HG02981 (cell line): ENCODE measurements around the gene TTC29.
"Not testable (repeated sequence)": the region's sequence is repeated elsewhere in the genome, so short reads cannot be mapped to it uniquely, and the experiment has no call there.

Experiments used
- ATAC-seq: cut with Tn5 transposase; IDR thresholded peaks from one replicate; pipeline ENCODE4 v1.9.1; 2021; ENCODE audit warnings: mild to moderate bottlenecking, moderate library complexity; ENCODE audit not compliant: unreplicated experiment

The TTC29 gene

DNA sequence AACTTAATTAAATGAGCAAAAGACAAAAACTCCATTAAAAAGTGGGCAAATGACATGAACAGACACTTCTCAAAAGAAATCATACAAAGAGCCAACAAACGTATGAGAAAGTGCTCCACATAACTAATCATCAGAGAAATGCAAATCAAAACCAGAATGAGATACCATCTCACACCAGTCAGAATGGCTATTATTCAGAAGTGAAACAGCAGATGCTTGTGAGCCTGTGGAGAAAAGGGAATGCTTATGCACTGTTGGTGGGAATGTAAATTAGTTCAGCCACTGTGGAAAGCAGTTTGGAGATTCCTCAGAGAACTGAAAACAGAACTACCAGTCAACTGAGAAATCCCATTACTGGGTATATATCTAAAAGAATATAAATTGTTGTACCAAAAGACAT is 222.1 kb downstream of the TTC29 start:
- ATAC-seq: not testable (repeated sequence)

DNA sequence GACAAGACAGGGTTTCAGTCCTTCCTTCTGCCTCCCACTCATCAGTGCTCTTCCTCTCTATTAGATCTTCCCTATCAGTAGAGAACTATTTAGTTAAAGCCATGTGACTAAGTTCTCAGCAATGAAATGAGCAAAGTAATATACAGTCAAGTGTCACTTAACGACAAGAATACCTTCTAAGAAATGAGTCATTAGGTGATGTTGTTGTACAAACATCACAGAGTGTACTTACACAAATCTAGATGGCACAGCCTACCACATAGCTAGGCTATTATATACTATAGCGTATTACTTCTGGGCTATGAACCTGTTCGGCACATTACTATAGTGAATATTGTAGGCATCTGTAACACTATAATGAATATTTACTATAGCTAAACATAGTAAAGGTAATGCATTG is 235.7 kb downstream of the TTC29 start:
- ATAC-seq: no peak

DNA sequence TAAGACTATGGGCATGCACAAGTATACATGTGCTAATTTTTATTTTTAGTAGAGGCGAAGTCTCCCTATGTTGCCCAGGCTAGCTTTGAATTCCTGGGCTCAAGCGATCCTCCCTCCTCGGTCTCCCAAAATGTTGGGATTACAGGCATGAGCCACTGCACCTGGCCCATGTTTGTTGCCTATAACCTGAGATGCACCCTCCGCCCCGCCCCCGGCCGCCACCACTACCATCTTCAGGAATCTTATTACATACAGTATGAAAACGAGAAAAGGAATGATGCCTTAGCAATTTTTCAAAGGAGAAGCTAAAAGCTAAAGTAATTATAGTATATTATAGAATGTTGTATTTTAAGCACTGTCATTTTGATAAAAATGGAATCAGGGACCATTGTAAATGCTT is 245.8 kb downstream of the TTC29 start:
- no peak for ATAC-seq

DNA sequence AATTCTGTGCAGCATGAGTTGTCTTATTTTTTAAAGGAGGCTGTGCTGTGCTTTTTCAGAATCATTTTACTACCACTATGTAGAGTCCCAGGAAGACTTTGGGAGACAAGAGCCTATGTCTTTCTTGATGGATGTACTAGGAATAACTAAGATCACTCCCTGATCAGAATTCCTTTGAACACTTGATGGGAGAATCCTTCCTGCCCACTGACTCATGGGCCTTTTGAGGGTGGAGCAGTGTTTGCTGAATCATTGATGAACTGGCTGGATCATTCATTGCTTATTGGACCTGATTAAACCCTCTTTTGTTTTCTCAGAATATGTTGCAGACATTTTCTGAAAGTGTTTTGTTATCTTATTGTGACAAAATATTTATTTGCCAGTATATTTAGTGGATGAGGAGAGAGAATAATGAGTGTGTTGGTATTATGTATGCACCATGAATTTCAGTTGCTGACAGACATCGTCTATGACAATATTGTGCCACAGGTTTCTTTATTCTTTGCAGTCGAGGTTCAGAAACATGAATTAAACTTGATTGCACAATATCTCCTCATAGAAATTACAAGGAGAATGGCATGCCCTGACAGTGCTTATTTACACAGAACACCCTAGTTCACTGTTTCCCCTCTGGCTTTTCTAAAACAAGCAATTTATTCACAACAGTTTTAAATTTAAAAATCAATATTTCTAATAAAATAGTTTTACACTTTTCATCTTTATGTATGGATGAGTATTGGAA is 270.7 kb downstream of the TTC29 start:
- ATAC-seq: no peak

DNA sequence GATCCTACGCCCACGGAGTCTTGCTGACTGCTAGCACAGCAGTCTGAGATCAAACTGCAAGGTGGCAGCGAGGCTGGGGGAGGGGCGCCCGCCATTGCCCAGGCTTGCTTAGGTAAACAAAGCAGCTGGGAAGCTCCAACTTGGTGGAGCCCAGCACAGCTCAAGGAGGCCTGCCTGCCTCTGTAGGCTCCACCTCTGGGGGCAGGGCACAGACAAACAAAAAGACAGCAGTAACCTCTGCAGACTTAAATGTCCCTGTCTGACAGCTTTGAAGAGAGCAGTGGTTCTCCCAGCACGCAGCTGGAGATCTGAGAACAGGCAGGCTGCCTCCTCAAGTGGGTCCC is 281.7 kb downstream of the TTC29 start:
- ATAC-seq: not testable (repeated sequence)

DNA sequence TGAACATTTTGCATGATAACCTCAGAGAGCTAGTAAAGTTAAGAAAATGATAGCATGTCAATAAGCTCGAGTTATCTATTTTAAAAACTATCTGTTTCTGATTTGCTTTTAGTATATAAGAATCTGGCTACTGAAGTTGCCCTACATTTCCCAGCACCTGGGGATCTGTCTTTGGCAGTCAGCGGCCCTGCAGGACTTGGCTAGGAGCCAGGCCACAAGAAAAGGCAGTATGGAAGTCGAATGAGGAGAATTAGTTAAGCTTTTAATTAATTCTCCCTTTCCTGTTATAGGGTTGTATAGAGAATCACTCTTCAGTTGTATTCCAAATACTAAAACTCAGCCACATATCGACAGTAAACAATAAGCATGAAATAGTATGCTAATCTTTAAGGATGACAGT is 284.3 kb downstream of the TTC29 start:
- no peak for ATAC-seq
